ENCODE data around the gene SETD2. TPM values are rescaled to one million over a fixed set of nuclear protein-coding genes. Genes with fewer than 3 reads are reported as not detected.

SETD2 gene
- total RNA-seq (2021; fragmentation: NEBNext Ultra II Directional; extraction: Animal tissue kit (Norgen Biotek cat#: 25700)) (44.6 and 46.3 TPM in 2 replicates), polyA plus RNA-seq (2011; rRNA removed) (10.6 and 15.7 TPM in 2 replicates), polyA minus RNA-seq (2011; rRNA and poly(A)+ RNA removed) (38.8 and 46.3 TPM in 2 replicates)
- 16.8 TPM for polyA plus RNA-seq (2011; cell fraction: cytosol; rRNA removed)
- polyA plus RNA-seq (2011; cell fraction: nucleus; rRNA removed), result 26.9 TPM
- 19.6 to 29.6 TPM (median 23.5 TPM) in 4 replicates for polyA plus RNA-seq (2012, experiment 1 of 2)
- polyA plus RNA-seq (2012, experiment 2 of 2), result 1.8 TPM
- 23.9 TPM for polyA plus RNA-seq (2013, experiment 1 of 2)
- 21.5 TPM for polyA plus RNA-seq (2013, experiment 2 of 2)
- polyA minus RNA-seq (2011; cell fraction: cytosol; rRNA and poly(A)+ RNA removed), result 22.3 TPM
- polyA minus RNA-seq (2011; cell fraction: nucleus; rRNA and poly(A)+ RNA removed), result 65.0 TPM
- long read RNA-seq, experiment 1, partial matches to known transcripts, result 27 of 29 reads
- long read RNA-seq, experiment 1, other reads (novel, unspliced or antisense), result 2 of 29 reads
- long read RNA-seq, experiment 2, partial matches to known transcripts, result 8 of 8 reads
- long read RNA-seq, experiment 2, other reads (novel, unspliced or antisense), result 0 of 8 reads

GRCh38 chr3:47164007-47164881, at the start of gene SETD2:
Gene SETD2, minus strand, starts transcription at chr3:47164113. Its CDS starts 189 bp downstream, at chr3:47163924.
- POLR2A ChIA-PET (ENCODE audit: partially characterized antibody), result interaction anchor here (0.6 to 2.9 kb wide), 25 partner anchors 11 to 383 kb away, joined by 3 to 13 read pairs (median 4); partner anchors contain the start of genes KIF9, KLHL18 and PTPN23
- no peak within 1 kb of the TSS for H2BK20ac ChIP-seq (ENCODE audit: low read length)
- peak within 1 kb of the TSS; percentile 78 for H3K18ac ChIP-seq (ENCODE audit: extremely low read depth, low read length)
- no peak within 1 kb of the TSS for H2BK15ac ChIP-seq (ENCODE audit: low read length)
- CTCF ChIA-PET (ENCODE audit: partially characterized antibody), result interaction anchor here (0.6 to 1.2 kb wide), 5 partner anchors 17 to 77 kb away, joined by 3 read pairs; no protein-coding TSS in a partner anchor
- H3K27ac ChIP-seq (ENCODE audit: low read depth, low read length), result peak within 1 kb of the TSS; percentile 76
- H3K79me1 ChIP-seq (ENCODE audit: low read depth, low read length), result no peaks in the 10 kb centered on the region
- H3K27me3 ChIP-seq (replicated peaks in 1 of 4; ENCODE audit: control insufficient read depth in 3 of 4, extremely low read depth in 1 of 4, insufficient read depth in 3 of 4, low read length in 3 of 4), result no peaks in the 10 kb centered on the region
- H2BK120ac ChIP-seq (replicated peaks; ENCODE audit: low read depth, low read length), result no peak within 1 kb of the TSS
- no peak within 1 kb of the TSS for H2AK5ac ChIP-seq (ENCODE audit: low read depth, low read length)
- H3K14ac ChIP-seq (ENCODE audit: insufficient read length), result no peak within 1 kb of the TSS
- H3K79me2 ChIP-seq (ENCODE audit: control insufficient read depth in 1 of 2, insufficient read depth in 2 of 2, low read length in 2 of 2), result peaks cover 32 to 56% of the 10 kb centered on the region in 2 experiments
- peak within 1 kb of the TSS; percentile 88 for H4K5ac ChIP-seq (ENCODE audit: insufficient read length, low read depth, low read length)
- H4K91ac ChIP-seq (replicated peaks; ENCODE audit: insufficient read length, low read length), result peak within 1 kb of the TSS; percentile 54
- peak within 1 kb of the TSS; percentile 98 for H4K8ac ChIP-seq (ENCODE audit: extremely low read depth, insufficient read depth, low read length)
- peaks cover 0 to 7% (median 4%) of the 10 kb centered on the region in 4 experiments; a peak in 3 of 7 replicates for H3K4me1 ChIP-seq (replicated peaks in 1 of 4; ENCODE audit: control insufficient read depth in 3 of 4, insufficient read depth in 4 of 4, low read length in 3 of 4)
- peak within 1 kb of the TSS; percentile 84 to 97 (median 89) for H3K9ac ChIP-seq (replicated peaks in 1 of 4; ENCODE audit: extremely low read depth in 1 of 4, low read depth in 3 of 4, low read length in 3 of 4)
- H3K36me3 ChIP-seq (ENCODE audit: control insufficient read depth in 2 of 4, insufficient read depth in 4 of 4, low read length in 3 of 4), result no peaks in the 10 kb centered on the region
- H3K4me2 ChIP-seq (ENCODE audit: insufficient read depth in 1 of 2, low read depth in 2 of 2, low read length in 2 of 2), result peak within 1 kb of the TSS; percentile 67 to 74
- no peak for FAIRE-seq
- H3K4me3 ChIP-seq (ENCODE audit: extremely low read depth in 1 of 4, insufficient read depth in 2 of 4, low read depth in 3 of 4, low read length in 4 of 4), result peak within 1 kb of the TSS; percentile 56 to 91 (median 81)
- no peak within 1 kb of the TSS for H3K23ac ChIP-seq (ENCODE audit: insufficient read length)
- peak within 1 kb of the TSS; percentile 75 for H2BK5ac ChIP-seq (ENCODE audit: low read depth, low read length)
- peak within 1 kb of the TSS; percentile 9 for H2AFZ ChIP-seq (ENCODE audit: low read length)
- peak; percentile 81 to 87 for DNase-seq (ENCODE audit: low read depth in 1 of 2, low spot score in 2 of 2)
- H3K56ac ChIP-seq (replicated peaks; ENCODE audit: insufficient read length, low read depth, low read length), result peak within 1 kb of the TSS; percentile 86
- H3K4ac ChIP-seq (replicated peaks; ENCODE audit: insufficient read length, low read depth, low read length), result peak within 1 kb of the TSS; percentile 53
- 2% methylated on average over 37 of the region's 95 CpGs; no CpG with 5 or more reads in 1 of the 2 experiments for WGBS, 2 experiments (ENCODE audit: extremely low coverage in 1 of 2, insufficient coverage in 1 of 2, insufficient read length in 1 of 2, insufficient replicate concordance in 2 of 2, low coverage in 1 of 2, low lambda C conversion rate in 2 of 2, missing lambda C conversion rate in 1 of 2)
- H3K9me3 ChIP-seq (ENCODE audit: insufficient read depth in 2 of 2, low read depth in 1 of 2, low read length in 1 of 2), result no peaks in the 10 kb centered on the region
- peaks cover 3 to 9% of the 10 kb centered on the region in 2 experiments for H4K20me1 ChIP-seq (replicated peaks in 1 of 2; ENCODE audit: control insufficient read depth in 1 of 2, insufficient read depth in 2 of 2, low read length in 2 of 2)
- no peak within 1 kb of the TSS for H2BK12ac ChIP-seq (ENCODE audit: low read depth, low read length)
- peaks cover 3% of the 10 kb centered on the region; the same call in 1 of the 2 replicates for H3K23me2 ChIP-seq (ENCODE audit: low read depth, low read length)
- peak; percentile 17 to 77 for TF ChIP-seq POLR2A (IDR thresholded peaks at IDR 0.05; ENCODE audit: control extremely low read depth in 1 of 2, low read depth in 2 of 2, low read length in 2 of 2)
- TF ChIP-seq CTCF (IDR thresholded peaks at IDR 0.05; ENCODE audit: control extremely low read depth in 1 of 3, insufficient read depth in 1 of 3, low read depth in 1 of 3, low read length in 3 of 3), result peak; percentile 20 to 33 (median 31)
- TF ChIP-seq TBP (IDR thresholded peaks at IDR 0.05; ENCODE audit: low read depth, low read length), result peak; percentile 62; the same call in 1 of the 2 replicates
- TF ChIP-seq KDM4A (IDR thresholded peaks at IDR 0.05; ENCODE audit: low read depth, low read length, severe bottlenecking), result peak; percentile 91
- TF ChIP-seq MAX (IDR thresholded peaks at IDR 0.05), result peak; percentile 72

Data from H1 (cell line).